Left ventricle myocardium inferior (tissue), 1 donor: ENCODE measurements around the gene LARP4. TPM values are rescaled to one million over a fixed set of nuclear protein-coding genes. Genes with fewer than 3 reads are reported as not detected.
"Not testable (repeated sequence)": the region's sequence is repeated elsewhere in the genome, so short reads cannot be mapped to it uniquely, and the experiment has no call there.

ENCODE experiments used
- DNase-seq: peaks from one replicate; pipeline ENCODE4 v3.0.0-alpha.2; 2020
- H3K27ac ChIP-seq: fragments of 200-600 bp; replicated peaks from 2 replicates; pipeline ENCODE4 v1.8.0; 2021
- H3K27me3 ChIP-seq: fragments of 200-600 bp; 2 replicates; pipeline ENCODE4 v1.8.0; 2021; ENCODE audit warnings: low read depth
- H3K36me3 ChIP-seq: fragments of 200-600 bp; 2 replicates; pipeline ENCODE4 v1.8.0; 2021
- H3K4me1 ChIP-seq: fragments of 200-600 bp; 2 replicates; pipeline ENCODE4 v1.8.0; 2021
- H3K4me3 ChIP-seq: fragments of 200-600 bp; 2 replicates; pipeline ENCODE4 v1.8.0; 2021; ENCODE audit warnings: mild to moderate bottlenecking, moderate library complexity
- H3K9me3 ChIP-seq: fragments of 200-600 bp; replicated peaks from 2 replicates; pipeline ENCODE4 v1.8.0; 2021
- CTCF ChIP-seq: fragments of 200-600 bp; IDR thresholded peaks from 2 replicates; pipeline ENCODE4 v1.8.0; 2021; ENCODE audit warnings: antibody characterized with exemption, mild to moderate bottlenecking, borderline replicate concordance
- intact Hi-C: fragments of 100-400 bp; cut with micrococcal nuclease; formaldehyde crosslinking; loops from one replicate; pipeline ENCODE4 v1.11.0; 2022
- total RNA-seq: library from RNA; stranded (reverse); fragmentation: NEBNext Ultra II Directional; extraction: Animal tissue kit (Norgen Biotek cat#: 25700); gene quantifications from one replicate; pipeline ENCODE4 v1.2.1, GENCODE V29; 2021
- donor health status: DM: no; HTN: yes; CAD: no; lungs with severe emphysema.

The LARP4 gene
- total RNA-seq, 1 donor from 2014 or later, result 69.0 TPM

GRCh38 chr12:50477241-50477832 is 76.7 kb downstream of the LARP4 start:
- intact Hi-C loops, result no loop called here
- no peak for DNase-seq
- no peak for TF ChIP-seq CTCF
- Histone ChIP-seq H3K36me3 (peaks cover 67% of the 10 kb centered on the region), H3K4me3 (no peak overlapping the region), H3K27me3 (no peaks in the 10 kb centered on the region), H3K4me1 (no peaks in the 10 kb centered on the region), H3K27ac (no peak overlapping the region), H3K9me3 (no peaks in the 10 kb centered on the region)

GRCh38 chr12:50482571-50482970 is 81.9 kb downstream of the LARP4 start:
- H3K27me3 ChIP-seq, result no peaks in the 10 kb centered on the region
- peaks cover 16% of the 10 kb centered on the region for H3K36me3 ChIP-seq
- DNase-seq, result no peak
- TF ChIP-seq CTCF, result no peak
- intact Hi-C loops, result no loop called here
- no peak overlapping the region for H3K4me3 ChIP-seq
- no peak overlapping the region for H3K27ac ChIP-seq
- no peaks in the 10 kb centered on the region for H3K9me3 ChIP-seq
- H3K4me1 ChIP-seq, result no peaks in the 10 kb centered on the region

- peaks cover 9% of the 10 kb centered on the region for H3K36me3 ChIP-seq
- H3K9me3 ChIP-seq, result no peaks in the 10 kb centered on the region
- H3K4me1 ChIP-seq, result no peaks in the 10 kb centered on the region
- no peaks in the 10 kb centered on the region for H3K27me3 ChIP-seq
- no peak for DNase-seq
- no peak overlapping the region for H3K27ac ChIP-seq
- TF ChIP-seq CTCF, result no peak
- intact Hi-C loops, result no loop called here
- no peak overlapping the region for H3K4me3 ChIP-seq
Observed at GRCh38 chr12:50483488-50483887, 82.8 kb downstream of the LARP4 start.

- no peak for DNase-seq
- Histone ChIP-seq H3K9me3 (peaks cover 15% of the 10 kb centered on the region), H3K36me3 (no peaks in the 10 kb centered on the region), H3K4me1 (no peaks in the 10 kb centered on the region), H3K27ac (no peak overlapping the region), H3K4me3 (no peak overlapping the region), H3K27me3 (no peaks in the 10 kb centered on the region)
- intact Hi-C loops, result no loop called here
- TF ChIP-seq CTCF, result no peak
Observed at GRCh38 chr12:50488801-50489200, 88.1 kb downstream of the LARP4 start.

- H3K4me1 ChIP-seq, DNase-seq, intact Hi-C loops, H3K36me3 ChIP-seq, H3K27me3 ChIP-seq, H3K27ac ChIP-seq, H3K4me3 ChIP-seq: not testable (repeated sequence)
- peaks cover 48% of the 10 kb centered on the region for H3K9me3 ChIP-seq
Observed at GRCh38 chr12:50498119-50498518, 97.4 kb downstream of the LARP4 start.

- peak within 1 kb of the TSS; percentile 97 for H3K27ac ChIP-seq
- no peaks in the 10 kb centered on the region for H3K36me3 ChIP-seq
- peak; percentile 96 for DNase-seq
- peaks cover 4% of the 10 kb centered on the region for H3K9me3 ChIP-seq
- intact Hi-C loops, result loop anchor here (2.0 kb wide), 1 partner anchor 130 kb away; no protein-coding TSS in a partner anchor
- TF ChIP-seq CTCF, result peak; percentile 94
- peaks cover 55% of the 10 kb centered on the region for H3K4me1 ChIP-seq
- H3K27me3 ChIP-seq, result no peaks in the 10 kb centered on the region
- H3K4me3 ChIP-seq, result peak within 1 kb of the TSS; percentile 93
Observed at GRCh38 chr12:50504798-50505674, 104.4 kb downstream of the LARP4 start, which contains the start of gene DIP2B. DIP2B (plus strand) TSS chr12:50504985; CDS start chr12:50505141, 156 bp downstream.
